Left lung (tissue), 10 donors: Measurements from ENCODE around the gene BACE2. TPM values are rescaled to one million over a fixed set of nuclear protein-coding genes. Genes with fewer than 3 reads are reported as not detected.

ENCODE experiments used
- ATAC-seq: fragments of 200-7000 bp; cut with Tn5 transposase; one replicate; pipeline ENCODE4 v1.9.1; 2020; ENCODE audit warnings: moderate library complexity
- DNase-seq, 4 donors: peaks; one replicate each; pipeline ENCODE4 v3.0.0-alpha.2; 2013 to 2020
- H3K27ac ChIP-seq, 2 donors: fragments of 200-600 bp; sonication (generic) in 1 of 2; one replicate each; pipeline versions ENCODE4 v1.5.0 to v1.8.0; 2020 to 2021
- H3K27me3 ChIP-seq, 2 donors: fragments of 200-600 bp; sonication (generic) in 1 of 2; one replicate each; pipeline versions ENCODE4 v1.5.0 to v1.8.0; 2020 to 2021
- H3K36me3 ChIP-seq, 2 donors: fragments of 200-600 bp; sonication (generic) in 1 of 2; one replicate each; pipeline versions ENCODE4 v1.5.0 to v1.8.0; 2020 to 2021
- H3K4me1 ChIP-seq, 2 donors: fragments of 200-600 bp; one replicate each; pipeline ENCODE4 v1.8.0; 2021
- H3K4me3 ChIP-seq, 2 donors: fragments of 200-600 bp; sonication (generic) in 1 of 2; one replicate each; pipeline versions ENCODE4 v1.5.0 to v1.8.0; 2020 to 2021; ENCODE audit warnings: mild to moderate bottlenecking in 1 of 2
- H3K9me3 ChIP-seq, 2 donors: fragments of 200-600 bp; sonication (generic) in 1 of 2; one replicate each; pipeline versions ENCODE4 v1.5.0 to v1.8.0; 2020 to 2021
- intact Hi-C, 2 donors: fragments of 100-400 bp; cut with DNase I; formaldehyde crosslinking; loops; one replicate each; pipeline versions ENCODE4 v1.11.2 to v1.14.2; 2022
- polyA plus RNA-seq, 6 donors: library from polyadenylated mRNA; unstranded; fragments of 120-200 nt; gene quantifications; one replicate each; pipeline ENCODE4 v1.2.1, GENCODE V29; 2013; ENCODE audit not compliant: insufficient read length in 6 of 6
- total RNA-seq, 2 donors: library from RNA; stranded (reverse); fragmentation: NEBNext Ultra II Directional; extraction: Animal tissue kit (Norgen Biotek cat#: 25700); gene quantifications; one replicate each; pipeline ENCODE4 v1.2.1, GENCODE V29; 2021
- TF ChIP-seq, protein P1 (sequence below), 2 donors: fragments of 200-600 bp; sonication (generic) in 1 of 2; IDR thresholded peaks; one replicate each; pipeline versions ENCODE4 v1.5.0 to v1.8.0; 2021; ENCODE audit warnings: antibody characterized with exemption in 2 of 2
- donor health status: DM: no; HTN: yes; CAD: no.
- donor health status: DM: no; HTN: no; CAD: no.

The BACE2 gene
- total and polyA plus RNA-seq, 8 donors: 29.2 to 44.6 (median 35.0) TPM

DNA sequence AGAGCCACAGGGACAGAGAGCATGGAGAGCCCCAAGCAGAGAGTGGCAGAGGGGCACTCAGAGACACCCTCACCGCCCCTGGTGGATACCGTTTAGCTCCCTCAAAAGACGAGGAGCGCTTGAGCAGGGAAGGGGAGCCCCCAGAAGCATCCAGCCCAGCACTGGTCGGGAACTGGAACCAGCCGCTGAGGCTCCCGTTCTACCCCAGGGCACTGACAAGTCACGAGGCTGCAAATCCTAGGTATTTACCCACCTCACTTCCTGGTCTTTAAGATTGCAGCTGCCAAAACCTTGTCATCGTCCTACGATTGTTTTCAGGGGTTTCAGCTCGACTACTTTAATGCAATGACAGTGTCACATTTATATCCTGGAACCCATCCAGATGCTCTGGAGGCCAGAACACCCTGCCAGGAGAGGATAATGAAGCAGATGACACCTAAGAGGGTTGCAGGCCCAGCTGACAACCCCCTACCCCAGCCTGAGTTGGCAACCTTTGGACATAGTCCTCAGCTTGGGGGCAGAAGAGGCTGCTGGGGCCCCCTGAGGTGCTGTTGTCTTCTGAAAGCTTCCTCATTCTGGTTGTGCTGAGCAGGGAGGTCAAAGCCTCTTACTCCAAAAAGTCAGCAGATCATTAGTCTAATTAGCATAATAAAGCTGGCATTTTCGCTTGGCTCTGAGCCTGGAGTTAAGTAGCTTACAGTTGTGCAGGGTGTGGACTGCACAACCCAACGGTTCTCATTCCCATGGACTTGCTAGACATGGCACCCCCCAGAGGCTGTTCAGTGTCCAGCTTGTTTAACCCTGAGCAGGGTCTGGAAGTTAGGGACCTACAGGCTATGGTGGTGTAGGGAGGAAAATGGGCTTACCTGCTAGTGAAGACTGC lies 20.6 kb upstream of the BACE2 start:
- Histone ChIP-seq H3K27ac (no peak overlapping the region), H3K9me3 (no peaks in the 10 kb centered on the region), H3K4me1 (peaks cover 0 to 2% of the 10 kb centered on the region in 2 donors), H3K27me3 (peaks cover 0 to 19% of the 10 kb centered on the region in 2 donors), H3K36me3 (no peaks in the 10 kb centered on the region), H3K4me3 (no peak overlapping the region)
- intact Hi-C loops: no loop called here
- TF ChIP-seq, protein P1, sequence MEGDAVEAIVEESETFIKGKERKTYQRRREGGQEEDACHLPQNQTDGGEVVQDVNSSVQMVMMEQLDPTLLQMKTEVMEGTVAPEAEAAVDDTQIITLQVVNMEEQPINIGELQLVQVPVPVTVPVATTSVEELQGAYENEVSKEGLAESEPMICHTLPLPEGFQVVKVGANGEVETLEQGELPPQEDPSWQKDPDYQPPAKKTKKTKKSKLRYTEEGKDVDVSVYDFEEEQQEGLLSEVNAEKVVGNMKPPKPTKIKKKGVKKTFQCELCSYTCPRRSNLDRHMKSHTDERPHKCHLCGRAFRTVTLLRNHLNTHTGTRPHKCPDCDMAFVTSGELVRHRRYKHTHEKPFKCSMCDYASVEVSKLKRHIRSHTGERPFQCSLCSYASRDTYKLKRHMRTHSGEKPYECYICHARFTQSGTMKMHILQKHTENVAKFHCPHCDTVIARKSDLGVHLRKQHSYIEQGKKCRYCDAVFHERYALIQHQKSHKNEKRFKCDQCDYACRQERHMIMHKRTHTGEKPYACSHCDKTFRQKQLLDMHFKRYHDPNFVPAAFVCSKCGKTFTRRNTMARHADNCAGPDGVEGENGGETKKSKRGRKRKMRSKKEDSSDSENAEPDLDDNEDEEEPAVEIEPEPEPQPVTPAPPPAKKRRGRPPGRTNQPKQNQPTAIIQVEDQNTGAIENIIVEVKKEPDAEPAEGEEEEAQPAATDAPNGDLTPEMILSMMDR (IDR thresholded peaks at IDR 0.05): no peak
- ATAC-seq (no peak), DNase-seq (no peak)

GRCh38 chr21:41147979-41148355 lies 20.0 kb upstream of the BACE2 start:
- ATAC-seq (no peak), DNase-seq (no peak)
- Histone ChIP-seq H3K36me3 (no peaks in the 10 kb centered on the region), H3K9me3 (peaks cover 0 to 4% of the 10 kb centered on the region in 2 donors), H3K4me3 (no peak overlapping the region), H3K27me3 (peaks cover 0 to 19% of the 10 kb centered on the region in 2 donors), H3K4me1 (no peaks in the 10 kb centered on the region), H3K27ac (no peak overlapping the region)
- TF ChIP-seq, protein P1 (IDR thresholded peaks at IDR 0.05): no peak
- intact Hi-C loops: no loop called here

DNA sequence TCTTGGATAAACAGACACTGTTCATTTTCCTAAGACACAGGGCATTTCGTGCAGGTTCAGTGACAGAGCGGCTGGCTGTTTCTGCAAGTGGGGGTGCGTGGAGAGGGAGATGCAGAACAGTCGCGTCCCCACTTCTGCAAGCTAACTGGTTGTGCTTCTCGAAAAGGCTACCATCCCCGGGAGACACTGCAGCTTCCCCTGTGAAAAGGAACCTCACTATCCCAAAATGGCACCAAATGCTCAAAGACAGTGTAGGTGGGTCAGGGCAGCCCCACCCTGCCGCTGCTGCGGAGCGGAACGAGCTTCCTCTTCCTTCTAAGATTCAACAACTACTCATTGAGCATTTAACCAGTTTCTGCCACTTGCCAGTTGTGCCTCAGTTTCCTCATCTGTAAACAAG lies 19.2 kb upstream of the BACE2 start:
- peaks cover 0 to 6% of the 10 kb centered on the region in 2 donors for H3K9me3 ChIP-seq
- H3K27ac ChIP-seq: no peak overlapping the region
- no peak overlapping the region for H3K4me3 ChIP-seq
- ATAC-seq (no peak), DNase-seq (no peak)
- H3K4me1 ChIP-seq: no peaks in the 10 kb centered on the region
- intact Hi-C loops: no loop called here
- H3K27me3 ChIP-seq: peaks cover 0 to 19% of the 10 kb centered on the region in 2 donors
- H3K36me3 ChIP-seq: no peaks in the 10 kb centered on the region
- TF ChIP-seq, protein P1 (IDR thresholded peaks at IDR 0.05): no peak

DNA sequence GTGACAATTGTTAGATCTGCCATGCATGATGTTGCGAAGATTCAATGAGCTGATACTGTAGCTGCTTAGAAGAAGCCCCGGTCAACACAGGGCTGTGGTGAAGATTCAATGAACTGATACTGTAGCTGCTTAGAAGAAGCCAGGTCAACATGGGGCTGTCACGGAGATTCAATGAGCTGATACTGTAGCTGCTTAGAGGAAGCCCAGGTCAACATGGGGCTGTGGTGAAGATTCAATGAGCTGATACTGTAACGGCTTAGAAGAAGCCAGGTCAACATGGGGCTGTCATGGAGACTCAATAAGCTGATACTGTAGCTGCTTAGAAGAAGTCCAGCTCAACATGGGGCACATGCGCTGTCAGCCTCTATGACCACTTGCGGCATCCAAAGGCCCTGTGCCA lies 18.8 kb upstream of the BACE2 start:
- H3K9me3 ChIP-seq: peaks cover 0 to 6% of the 10 kb centered on the region in 2 donors
- no peaks in the 10 kb centered on the region for H3K4me1 ChIP-seq
- no peak for DNase-seq
- H3K27ac ChIP-seq: no peak overlapping the region
- intact Hi-C loops: no loop called here
- H3K36me3 ChIP-seq: no peaks in the 10 kb centered on the region
- H3K4me3 ChIP-seq: no peak overlapping the region
- ATAC-seq: no peak
- H3K27me3 ChIP-seq: peaks cover 0 to 19% of the 10 kb centered on the region in 2 donors
- TF ChIP-seq, protein P1 (IDR thresholded peaks at IDR 0.05): no peak

- H3K9me3 ChIP-seq: peaks cover 0 to 6% of the 10 kb centered on the region in 2 donors
- intact Hi-C loops: no loop called here
- H3K27me3 ChIP-seq: peaks cover 0 to 18% of the 10 kb centered on the region in 2 donors
- H3K36me3 ChIP-seq: no peaks in the 10 kb centered on the region
- H3K4me3 ChIP-seq: no peak overlapping the region
- no peaks in the 10 kb centered on the region for H3K4me1 ChIP-seq
- H3K27ac ChIP-seq: no peak overlapping the region
- ATAC-seq (no peak), DNase-seq (no peak)
- TF ChIP-seq, protein P1 (IDR thresholded peaks at IDR 0.05): no peak
Observed at GRCh38 chr21:41152147-41152546, 15.8 kb upstream of the BACE2 start.
